Right lobe of liver (tissue), 4 donors: ENCODE measurements around the gene GPRIN3.

Experiments used
- CTCF ChIP-seq, 4 donors: fragments of 200-600 bp in 3 of 4; fragments of 450-650 bp in 1 of 4; IDR thresholded peaks; one replicate each; pipeline versions ENCODE4 v1.5.1 to v1.8.0; 2016 to 2022; ENCODE audit warnings: antibody characterized with exemption in 4 of 4, mild to moderate bottlenecking in 2 of 4
- POLR2A ChIP-seq: fragments of 450-650 bp; IDR thresholded peaks from one replicate; pipeline ENCODE4 v1.6.1; 2017; ENCODE audit warnings: antibody characterized with exemption, mild to moderate bottlenecking
- donor health status: DM: no; HTN: no; CAD: no.
- donor health status: DM: no; HTN: no; CAD: no.
- donor health status: DM: no; HTN: yes; CAD: no.

- TF ChIP-seq CTCF (IDR thresholded peaks at IDR 0.05) (no peak), POLR2A (no peak)
Measured at GRCh38 chr4:89296896-89297295, 10.7 kb downstream of the GPRIN3 start.
